ENCODE results near the gene IQSEC3.
"Not testable (repeated sequence)": the region's sequence is repeated elsewhere in the genome, so short reads cannot be mapped to it uniquely, and the experiment has no call there.

The IQSEC3 gene

GRCh38 chr12:66428-66781 lies at the start of gene IQSEC3:
Gene IQSEC3, plus strand, starts transcription at chr12:66767. Its CDS starts 116 bp downstream, at chr12:66883.
- DNase-seq (ENCODE audit: low read depth, low spot score), result not testable (repeated sequence)

- not testable (repeated sequence) for DNase-seq (ENCODE audit: low read depth, low spot score)
Measured at GRCh38 chr12:17370-18340, 48.9 kb upstream of the IQSEC3 start.

GRCh38 chr12:18821-19567 lies 47.6 kb upstream of the IQSEC3 start:
- not testable (repeated sequence) for DNase-seq (ENCODE audit: low read depth, low spot score)

- not testable (repeated sequence) for DNase-seq (ENCODE audit: low read depth, low spot score)
Measured at GRCh38 chr12:19906-20305, 46.7 kb upstream of the IQSEC3 start.

- DNase-seq (ENCODE audit: low read depth, low spot score), result no peak
Measured at GRCh38 chr12:20757-21156, 45.8 kb upstream of the IQSEC3 start.

- DNase-seq (ENCODE audit: low read depth, low spot score), result no peak
Measured at GRCh38 chr12:21301-22189, 45.0 kb upstream of the IQSEC3 start.

GRCh38 chr12:22190-22529 lies 44.4 kb upstream of the IQSEC3 start:
- no peak for DNase-seq (ENCODE audit: low read depth, low spot score)

GRCh38 chr12:22530-23201 lies 43.9 kb upstream of the IQSEC3 start:
- DNase-seq (ENCODE audit: low read depth, low spot score), result no peak

- DNase-seq (ENCODE audit: low read depth, low spot score), result not testable (repeated sequence)
Measured at GRCh38 chr12:27904-28303, 38.7 kb upstream of the IQSEC3 start.

- DNase-seq (ENCODE audit: low read depth, low spot score), result not testable (repeated sequence)
Measured at GRCh38 chr12:38775-39174, 27.8 kb upstream of the IQSEC3 start.

GRCh38 chr12:39555-40265 lies 26.9 kb upstream of the IQSEC3 start:
- not testable (repeated sequence) for DNase-seq (ENCODE audit: low read depth, low spot score)

- DNase-seq (ENCODE audit: low read depth, low spot score), result not testable (repeated sequence)
Measured at GRCh38 chr12:44352-44751, 22.2 kb upstream of the IQSEC3 start.

GRCh38 chr12:45235-45990 lies 21.2 kb upstream of the IQSEC3 start:
- DNase-seq (ENCODE audit: low read depth, low spot score), result not testable (repeated sequence)

- DNase-seq (ENCODE audit: low read depth, low spot score), result not testable (repeated sequence)
Measured at GRCh38 chr12:45991-46358, 20.6 kb upstream of the IQSEC3 start.

- DNase-seq (ENCODE audit: low read depth, low spot score), result not testable (repeated sequence)
Measured at GRCh38 chr12:46542-46941, 20.0 kb upstream of the IQSEC3 start.

GRCh38 chr12:47699-48226 lies 18.8 kb upstream of the IQSEC3 start:
- not testable (repeated sequence) for DNase-seq (ENCODE audit: low read depth, low spot score)

- DNase-seq (ENCODE audit: low read depth, low spot score), result not testable (repeated sequence)
Measured at GRCh38 chr12:49149-49548, 17.4 kb upstream of the IQSEC3 start.

GRCh38 chr12:51087-51486 lies 15.5 kb upstream of the IQSEC3 start:
- DNase-seq (ENCODE audit: low read depth, low spot score), result not testable (repeated sequence)

GRCh38 chr12:51962-52361 lies 14.6 kb upstream of the IQSEC3 start:
- not testable (repeated sequence) for DNase-seq (ENCODE audit: low read depth, low spot score)
